OCI-LY3 (cell line): ENCODE results near the gene ABCF2.

ENCODE experiments used
- CTCF ChIP-seq: fragments of 200-600, 300-600 bp; sonication (generic); IDR thresholded peaks from 2 replicates; pipeline ENCODE4 v1.5.1; 2014; ENCODE audit warnings: antibody characterized with exemption, low read length, low read depth
- EZH2phosphoT487 ChIP-seq: fragments of 200-600 bp; shearing (Covaris generic); IDR thresholded peaks from 2 replicates; pipeline ENCODE4 v1.6.1; 2018; ENCODE audit warnings: antibody characterized with exemption, mixed run types, low read depth

- no peak for TF ChIP-seq CTCF
- TF ChIP-seq EZH2phosphoT487 = no peak
Observed at GRCh38 chr7:151226875-151227782, at the start of gene ABCF2.
